RPMI8226 (cell line): ENCODE measurements around the gene CDH12.

Source experiments
- DNase-seq: peaks from one replicate; pipeline ENCODE4 v3.0.0-alpha.2; 2015

CDH12 gene

GRCh38 chr5:21919414-21920022 lies 933.6 kb downstream of the CDH12 start:
- DNase-seq: peak; percentile 18

- DNase-seq: no peak
Measured at GRCh38 chr5:21918451-21918850, 934.7 kb downstream of the CDH12 start.

- DNase-seq: no peak
Measured at GRCh38 chr5:21910731-21911130, 942.4 kb downstream of the CDH12 start.

DNA sequence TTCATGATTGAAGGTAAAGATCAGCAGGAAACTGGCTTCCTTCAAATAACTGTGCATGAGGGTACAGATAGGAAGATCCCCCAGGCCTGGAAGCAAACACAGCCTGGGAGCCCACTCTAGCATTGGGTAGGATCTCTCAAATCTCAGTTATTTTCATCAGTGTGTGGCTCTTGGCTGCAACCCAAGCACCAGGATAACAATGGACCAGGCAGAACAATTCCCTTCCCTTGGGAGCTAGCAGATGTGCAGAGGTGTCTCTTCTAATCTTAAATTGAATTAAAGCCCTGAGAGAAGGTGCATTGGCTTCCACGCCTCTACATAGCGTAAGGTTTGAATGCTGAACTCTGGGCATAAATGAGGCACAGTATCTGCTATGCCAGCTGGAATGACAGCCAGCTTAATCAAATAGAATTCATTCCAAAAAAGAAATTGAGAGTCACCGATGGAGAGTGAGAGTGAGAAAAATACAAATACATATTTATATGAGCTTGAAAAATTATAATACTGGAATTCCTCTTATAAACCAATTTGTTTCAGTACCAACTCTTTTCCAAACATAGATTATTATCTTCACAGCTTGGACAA lies 957.3 kb downstream of the CDH12 start:
- DNase-seq: no peak

- DNase-seq: no peak
Measured at GRCh38 chr5:21893161-21893560, 960.0 kb downstream of the CDH12 start.

- DNase-seq: no peak
Measured at GRCh38 chr5:21889581-21889980, 963.6 kb downstream of the CDH12 start.

GRCh38 chr5:21882074-21882745 lies 970.9 kb downstream of the CDH12 start:
- no peak for DNase-seq

GRCh38 chr5:21880164-21880563 lies 973.0 kb downstream of the CDH12 start:
- DNase-seq: no peak

GRCh38 chr5:21862986-21863385 lies 990.2 kb downstream of the CDH12 start:
- DNase-seq: no peak

DNA sequence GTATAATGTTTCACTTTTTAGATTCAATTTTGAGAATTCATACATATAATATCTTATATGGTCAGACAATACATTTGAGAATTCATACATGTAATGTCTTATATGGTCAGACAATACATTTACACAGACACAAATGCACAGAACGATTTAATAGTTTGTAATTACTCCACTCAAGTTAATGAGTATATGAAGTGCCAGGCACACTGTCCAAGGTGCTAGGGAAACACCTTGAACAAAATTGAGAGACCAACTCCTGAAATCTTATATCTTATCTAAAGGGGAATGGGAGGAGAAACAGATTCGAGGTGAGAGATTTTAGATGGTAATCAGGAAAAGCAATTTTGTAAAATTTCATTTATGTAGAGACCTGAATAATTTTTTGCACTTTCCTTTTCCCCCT lies 994.7 kb downstream of the CDH12 start:
- no peak for DNase-seq

DNA sequence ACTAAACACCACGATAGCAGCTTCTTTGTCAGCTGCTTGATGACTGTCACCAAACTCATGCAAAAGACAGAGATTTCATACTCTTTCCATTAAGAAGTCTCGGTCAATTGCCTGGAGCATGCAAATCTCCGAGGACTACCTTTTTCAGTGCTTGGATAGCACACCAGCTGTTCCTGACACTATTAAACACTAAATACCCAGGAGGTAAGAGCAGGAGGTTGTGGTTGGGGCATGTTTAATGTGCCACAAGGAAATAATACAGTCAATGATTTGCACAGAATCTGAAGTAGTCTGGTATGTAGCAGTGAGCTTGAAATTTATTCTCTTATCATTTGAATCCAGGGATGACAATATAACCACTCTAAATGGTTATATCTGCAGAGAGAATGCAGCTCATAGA lies 996.2 kb downstream of the CDH12 start:
- DNase-seq: no peak

GRCh38 chr5:21847300-21847699 lies 1005.8 kb downstream of the CDH12 start:
- DNase-seq: no peak

- DNase-seq: no peak
Measured at GRCh38 chr5:21844960-21845359, 1008.2 kb downstream of the CDH12 start.

- no peak for DNase-seq
Measured at GRCh38 chr5:21834863-21835262, 1018.3 kb downstream of the CDH12 start.

DNA sequence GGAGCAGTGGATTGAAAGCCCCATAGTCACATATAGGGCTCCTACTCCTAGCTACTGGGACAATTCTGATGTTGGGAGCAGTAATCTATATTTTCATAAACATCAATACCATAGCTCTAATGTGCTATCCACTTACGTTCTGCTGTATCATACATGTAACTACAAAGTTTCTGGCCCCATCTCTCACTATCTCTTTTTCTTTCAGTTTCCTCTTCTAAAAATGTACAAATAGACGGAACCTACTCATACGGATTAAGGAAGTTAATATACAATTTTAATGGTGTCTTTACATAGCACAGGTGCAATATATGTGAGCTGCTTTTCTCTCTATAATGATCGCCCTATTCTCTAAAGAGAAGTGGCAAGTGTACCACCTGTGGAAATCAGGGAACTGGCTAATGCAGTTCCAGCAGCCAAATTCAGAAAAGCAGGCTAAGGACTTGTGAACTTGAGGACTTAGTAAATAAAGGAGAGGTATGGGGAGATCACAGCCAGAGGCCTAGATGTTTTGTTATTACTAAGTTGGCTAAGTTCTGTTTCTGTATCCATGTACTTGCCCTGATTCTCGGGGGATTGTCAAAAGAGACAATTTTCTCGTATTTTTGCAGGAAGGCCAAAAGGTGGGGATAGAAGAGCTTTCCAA lies 1021.9 kb downstream of the CDH12 start:
- no peak for DNase-seq

GRCh38 chr5:21826884-21827283 lies 1026.3 kb downstream of the CDH12 start:
- no peak for DNase-seq

GRCh38 chr5:21823588-21823987 lies 1029.6 kb downstream of the CDH12 start:
- no peak for DNase-seq

DNA sequence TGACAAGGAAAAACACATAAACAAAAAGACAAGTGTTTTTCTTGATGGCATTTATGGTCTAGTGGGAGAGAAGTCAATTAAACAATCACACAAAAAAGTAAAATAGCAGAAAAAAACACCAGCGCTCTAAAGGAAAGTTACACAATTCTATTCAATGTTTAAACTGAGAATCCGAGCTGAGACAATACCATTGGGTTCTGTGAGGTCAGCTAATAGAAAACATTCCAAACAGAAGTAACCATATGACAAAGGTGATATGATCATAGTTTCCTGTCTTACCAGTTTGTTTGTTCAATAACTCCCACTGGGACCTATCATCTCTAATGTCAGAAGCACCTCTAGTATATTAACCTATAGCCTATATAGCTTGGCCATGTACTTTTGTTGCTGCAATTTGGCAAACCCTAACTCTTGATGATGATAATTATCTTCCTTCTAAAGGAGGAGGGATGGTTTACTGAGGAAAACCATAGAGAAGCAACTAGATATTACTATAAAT lies 1030.0 kb downstream of the CDH12 start:
- no peak for DNase-seq

GRCh38 chr5:21820527-21820926 lies 1032.6 kb downstream of the CDH12 start:
- DNase-seq: no peak

- DNase-seq: no peak
Measured at GRCh38 chr5:21818370-21818720, 1034.8 kb downstream of the CDH12 start.

DNA sequence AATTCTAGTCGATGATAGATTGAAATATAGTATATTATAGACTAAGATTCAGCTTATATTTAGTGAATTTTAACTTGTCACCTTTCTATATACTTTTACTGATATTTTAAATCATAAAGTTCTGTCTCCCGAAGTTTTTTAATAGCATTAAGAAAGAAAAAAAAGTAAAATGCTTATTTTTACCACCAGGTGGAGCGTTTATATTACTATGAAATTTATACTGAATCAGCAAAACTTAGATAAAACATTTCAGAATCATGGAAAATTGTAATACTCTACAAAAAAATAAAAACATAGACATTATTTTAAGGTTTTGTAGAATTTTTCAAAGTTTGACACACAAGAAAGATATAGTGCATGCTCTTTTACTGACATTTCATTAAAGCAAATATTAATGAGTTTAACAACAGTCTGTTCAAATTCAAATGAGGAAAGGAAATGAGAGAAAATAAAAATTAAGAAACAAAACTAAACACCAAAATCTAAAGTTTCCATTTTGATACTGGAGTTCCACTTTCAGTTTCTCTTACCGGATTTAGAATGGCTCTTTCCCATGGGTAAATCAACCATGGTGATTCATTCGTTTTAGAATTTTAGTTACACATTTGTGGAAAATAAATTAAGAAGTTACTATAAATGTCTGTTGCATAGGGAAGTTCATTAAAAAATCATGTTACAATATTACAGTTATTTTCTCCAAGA lies 1035.3 kb downstream of the CDH12 start:
- no peak for DNase-seq

- no peak for DNase-seq
Measured at GRCh38 chr5:21810737-21811316, 1042.3 kb downstream of the CDH12 start.

DNA sequence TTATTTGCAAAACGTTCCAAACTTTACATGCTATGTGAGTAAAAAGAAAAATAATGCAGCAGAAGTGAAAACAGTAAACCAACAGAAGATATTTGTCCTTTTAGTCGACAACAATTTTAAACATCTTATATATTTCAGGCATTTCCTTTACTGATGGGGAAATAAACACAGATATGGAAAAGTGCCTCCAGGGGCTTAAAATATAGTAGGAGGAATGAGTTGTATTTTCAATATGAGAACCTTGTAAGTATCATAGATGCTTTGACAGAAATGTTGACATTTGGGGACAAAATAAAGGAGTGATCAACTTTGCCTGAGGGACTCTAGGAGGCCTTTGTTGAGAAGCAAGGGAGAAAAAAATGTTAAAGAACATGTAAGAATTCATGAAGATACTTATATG lies 1043.5 kb downstream of the CDH12 start:
- DNase-seq: no peak
